Naive thymus-derived CD4-positive, alpha-beta T cell (primary cell): ENCODE data around the gene UNC13A. TPM values are rescaled to one million over a fixed set of nuclear protein-coding genes. Genes with fewer than 3 reads are reported as not detected.

ENCODE experiments used
- ATAC-seq: fragments of 150-1000 bp; cut with Tn5 transposase; 2 replicates; pipeline ENCODE4 v1.10.0; 2021; ENCODE audit warnings: mild to moderate bottlenecking, moderate library complexity
- CTCF ChIA-PET: fragments of 350-600 bp; sonication (Branson Sonifier 250); formaldehyde crosslinking; loops from one replicate; lab custom pipeline; 2021; ENCODE audit warnings: antibody characterized with exemption; lab: Charles Lee
- POLR2A ChIA-PET: fragments of 350-600 bp; sonication (Branson Sonifier 250); formaldehyde crosslinking; loops from one replicate; lab custom pipeline; 2021; ENCODE audit warnings: antibody characterized with exemption, inconsistent platforms; lab: Charles Lee
- DNase-seq, 9 donors: peaks; one replicate each; pipeline versions ENCODE4 v3.0.0 to v3.0.0-alpha.2; 2020 to 2022; ENCODE audit warnings: mixed read lengths in 1 of 9
- H3K27ac ChIP-seq: one replicate; pipeline ENCODE4 v1.7.0; 2013; ENCODE audit warnings: mild to moderate bottlenecking, low read depth, low read length, moderate library complexity
- H3K27me3 ChIP-seq, 2 donors: one replicate each; pipeline ENCODE4 v1.7.0; 2013; ENCODE audit warnings: low read length in 2 of 2, mild to moderate bottlenecking in 2 of 2, moderate library complexity in 2 of 2; ENCODE audit not compliant: control insufficient read depth in 2 of 2, insufficient read depth in 2 of 2
- H3K36me3 ChIP-seq, 3 experiments: 1 replicate in 2 of 3; 2 replicates in 1 of 3; pipeline ENCODE4 v1.7.0; 2013; ENCODE audit warnings: low read length in 3 of 3, mild to moderate bottlenecking in 3 of 3, moderate library complexity in 1 of 3; ENCODE audit not compliant: insufficient read depth in 3 of 3, control insufficient read depth in 2 of 3
- H3K4me1 ChIP-seq, 2 donors: one replicate each; pipeline ENCODE4 v1.7.0; 2013; ENCODE audit warnings: low read length in 2 of 2, mild to moderate bottlenecking in 2 of 2, moderate library complexity in 1 of 2; ENCODE audit not compliant: control insufficient read depth in 2 of 2, insufficient read depth in 2 of 2
- H3K4me3 ChIP-seq: 2 replicates; pipeline ENCODE4 v1.7.0; 2013; ENCODE audit warnings: mild to moderate bottlenecking, low read length
- H3K9me3 ChIP-seq, 3 experiments: 1 replicate in 2 of 3; 2 replicates in 1 of 3; pipeline ENCODE4 v1.7.0; 2013; ENCODE audit warnings: low read length in 3 of 3; ENCODE audit not compliant: control insufficient read depth in 2 of 3
- H3K27ac Mint-ChIP-seq, 9 donors: one replicate each; pipeline ENCODE4 v1.8.0; 2020 to 2022; ENCODE audit warnings: mixed read lengths in 9 of 9, mild to moderate bottlenecking in 8 of 9, moderate library complexity in 5 of 9, inconsistent platforms in 2 of 9
- H3K27me3 Mint-ChIP-seq, 5 donors: one replicate each; pipeline ENCODE4 v1.8.0; 2021 to 2022; ENCODE audit warnings: mixed read lengths in 5 of 5, mild to moderate bottlenecking in 1 of 5
- H3K36me3 Mint-ChIP-seq, 5 donors: one replicate each; pipeline ENCODE4 v1.8.0; 2020 to 2022; ENCODE audit warnings: mixed read lengths in 5 of 5, mild to moderate bottlenecking in 3 of 5, inconsistent platforms in 1 of 5
- H3K4me1 Mint-ChIP-seq, 7 donors: one replicate each; pipeline ENCODE4 v1.8.0; 2020 to 2022; ENCODE audit warnings: mixed read lengths in 7 of 7, mild to moderate bottlenecking in 3 of 7, inconsistent platforms in 1 of 7
- H3K4me3 Mint-ChIP-seq, 10 donors: one replicate each; pipeline ENCODE4 v1.8.0; 2020 to 2022; ENCODE audit warnings: mild to moderate bottlenecking in 10 of 10, mixed read lengths in 10 of 10, moderate library complexity in 6 of 10, inconsistent platforms in 2 of 10
- H3K9me3 Mint-ChIP-seq, 11 donors: one replicate each; pipeline ENCODE4 v1.8.0; 2020 to 2022; ENCODE audit warnings: mixed read lengths in 11 of 11, mild to moderate bottlenecking in 4 of 11, inconsistent platforms in 1 of 11, moderate library complexity in 1 of 11
- intact Hi-C, 2 donors: fragments of 100-400 bp; cut with micrococcal nuclease; formaldehyde crosslinking; loops; one replicate each; pipeline ENCODE4 v1.15.1; 2023
- polyA plus RNA-seq, 2 donors: library from polyadenylated mRNA; unstranded; fragments of 300-500 nt; fragmentation: Illumina TruSeq; gene quantifications; one replicate each; pipeline ENCODE4 v1.2.3, GENCODE V29; 2021
- total RNA-seq, 6 experiments: library from RNA in 5 of 6; stranded (reverse) in 5 of 6; gene quantifications; 1 replicate in 5 of 6; 2 replicates in 1 of 6; pipeline ENCODE4 v1.2.3 and lab custom pipeline; 2021 to 2026

Gene UNC13A
- total and polyA plus RNA-seq, 7 experiments from 2014 or later, result 0.02 to 0.30 (median 0.04) TPM; not detected in 1

GRCh38 chr19:17659996-17660395 is 28.2 kb downstream of the UNC13A start:
- no peaks in the 10 kb centered on the region for H3K4me1 ChIP-seq
- H3K36me3 ChIP-seq, result no peaks in the 10 kb centered on the region
- no peak overlapping the region for H3K27ac ChIP-seq
- Mint-ChIP-seq H3K4me1 (peaks cover 0 to 5% (median 0%) of the 10 kb centered on the region in 7 donors), H3K36me3 (peaks cover 0 to 6% (median 0%) of the 10 kb centered on the region in 5 donors), H3K4me3 (no peak overlapping the region), H3K27me3 (peaks cover 2 to 28% (median 18%) of the 10 kb centered on the region in 5 donors), H3K27ac (no peak overlapping the region), H3K9me3 (peaks cover 0 to 18% (median 8%) of the 10 kb centered on the region in 11 donors)
- ATAC-seq, result no peak
- H3K9me3 ChIP-seq, result peaks cover 0 to 11% (median 0%) of the 10 kb centered on the region in 3 experiments
- ChIA-PET CTCF (no interaction called here), POLR2A (no interaction called here)
- DNase-seq, result no peak
- intact Hi-C loops, result no loop called here
- no peak overlapping the region for H3K4me3 ChIP-seq
- no peaks in the 10 kb centered on the region for H3K27me3 ChIP-seq

- Histone ChIP-seq H3K36me3 (no peaks in the 10 kb centered on the region), H3K9me3 (no peaks in the 10 kb centered on the region), H3K27me3 (no peaks in the 10 kb centered on the region), H3K4me1 (no peaks in the 10 kb centered on the region), H3K27ac (no peak overlapping the region), H3K4me3 (no peak overlapping the region)
- no peak for DNase-seq
- Mint-ChIP-seq H3K36me3 (no peaks in the 10 kb centered on the region), H3K9me3 (peaks cover 0 to 7% (median 0%) of the 10 kb centered on the region in 11 donors), H3K4me1 (peaks cover 0 to 5% (median 0%) of the 10 kb centered on the region in 7 donors), H3K27ac (no peak overlapping the region), H3K4me3 (no peak overlapping the region), H3K27me3 (peaks cover 2 to 25% (median 12%) of the 10 kb centered on the region in 5 donors)
- POLR2A ChIA-PET, result no interaction called here
- CTCF ChIA-PET, result no interaction called here
- intact Hi-C loops, result no loop called here
- no peak for ATAC-seq
Observed at GRCh38 chr19:17658666-17659065, 29.5 kb downstream of the UNC13A start.

GRCh38 chr19:17658240-17658639 is 29.9 kb downstream of the UNC13A start:
- Mint-ChIP-seq H3K27ac (no peak overlapping the region), H3K36me3 (no peaks in the 10 kb centered on the region), H3K4me3 (no peak overlapping the region), H3K27me3 (peaks cover 2 to 21% (median 12%) of the 10 kb centered on the region in 5 donors), H3K9me3 (peaks cover 0 to 7% (median 0%) of the 10 kb centered on the region in 11 donors), H3K4me1 (peaks cover 0 to 5% (median 0%) of the 10 kb centered on the region in 7 donors)
- Histone ChIP-seq H3K9me3 (no peaks in the 10 kb centered on the region), H3K27me3 (no peaks in the 10 kb centered on the region), H3K27ac (no peak overlapping the region), H3K36me3 (no peaks in the 10 kb centered on the region), H3K4me1 (no peaks in the 10 kb centered on the region), H3K4me3 (no peak overlapping the region)
- intact Hi-C loops, result no loop called here
- ChIA-PET POLR2A (no interaction called here), CTCF (no interaction called here)
- no peak for ATAC-seq
- no peak for DNase-seq

- H3K4me3 ChIP-seq, result no peak overlapping the region
- intact Hi-C loops, result no loop called here
- no peak for DNase-seq
- ChIA-PET POLR2A (no interaction called here), CTCF (no interaction called here)
- no peak overlapping the region for H3K27ac ChIP-seq
- H3K9me3 Mint-ChIP-seq, result peaks cover 0 to 5% (median 0%) of the 10 kb centered on the region in 11 donors
- no peaks in the 10 kb centered on the region for H3K9me3 ChIP-seq
- peaks cover 4 to 20% (median 12%) of the 10 kb centered on the region in 5 donors for H3K27me3 Mint-ChIP-seq
- no peaks in the 10 kb centered on the region for H3K4me1 ChIP-seq
- no peaks in the 10 kb centered on the region for H3K27me3 ChIP-seq
- H3K27ac Mint-ChIP-seq, result no peak overlapping the region
- H3K36me3 ChIP-seq, result no peaks in the 10 kb centered on the region
- H3K36me3 Mint-ChIP-seq, result no peaks in the 10 kb centered on the region
- ATAC-seq, result no peak
- peaks cover 0 to 5% (median 0%) of the 10 kb centered on the region in 7 donors for H3K4me1 Mint-ChIP-seq
- H3K4me3 Mint-ChIP-seq, result no peak overlapping the region
Observed at GRCh38 chr19:17656970-17657369, 31.2 kb downstream of the UNC13A start.

GRCh38 chr19:17655751-17656472 is 32.2 kb downstream of the UNC13A start:
- Mint-ChIP-seq H3K9me3 (peaks cover 0 to 4% (median 0%) of the 10 kb centered on the region in 11 donors), H3K27ac (peak overlapping the region in 1 of 9 donors; percentile 14), H3K27me3 (peaks cover 4 to 18% (median 12%) of the 10 kb centered on the region in 5 donors), H3K36me3 (no peaks in the 10 kb centered on the region), H3K4me3 (no peak overlapping the region), H3K4me1 (peaks cover 0 to 5% (median 0%) of the 10 kb centered on the region in 7 donors)
- intact Hi-C loops, result no loop called here
- CTCF ChIA-PET, result interaction anchor here (0.7 kb wide), 1 partner anchor 1141 kb away, joined by 4 read pairs; no protein-coding TSS in a partner anchor
- Histone ChIP-seq H3K4me1 (no peaks in the 10 kb centered on the region), H3K27ac (no peak overlapping the region), H3K36me3 (no peaks in the 10 kb centered on the region), H3K9me3 (no peaks in the 10 kb centered on the region), H3K4me3 (no peak overlapping the region), H3K27me3 (no peaks in the 10 kb centered on the region)
- DNase-seq (no peak), ATAC-seq (no peak)
- POLR2A ChIA-PET, result no interaction called here

- no peak overlapping the region for H3K4me3 Mint-ChIP-seq
- POLR2A ChIA-PET, result no interaction called here
- Histone ChIP-seq H3K36me3 (no peaks in the 10 kb centered on the region), H3K4me1 (no peaks in the 10 kb centered on the region), H3K27ac (no peak overlapping the region), H3K9me3 (no peaks in the 10 kb centered on the region), H3K4me3 (no peak overlapping the region), H3K27me3 (no peaks in the 10 kb centered on the region)
- no peaks in the 10 kb centered on the region for H3K36me3 Mint-ChIP-seq
- no peak overlapping the region for H3K27ac Mint-ChIP-seq
- DNase-seq (no peak), ATAC-seq (no peak)
- intact Hi-C loops, result no loop called here
- peaks cover 0 to 5% (median 0%) of the 10 kb centered on the region in 7 donors for H3K4me1 Mint-ChIP-seq
- H3K27me3 Mint-ChIP-seq, result peaks cover 4 to 18% (median 12%) of the 10 kb centered on the region in 5 donors
- H3K9me3 Mint-ChIP-seq, result peaks cover 0 to 4% (median 0%) of the 10 kb centered on the region in 11 donors
- CTCF ChIA-PET, result no interaction called here
Observed at GRCh38 chr19:17654993-17655392, 33.2 kb downstream of the UNC13A start.

GRCh38 chr19:17652627-17653026 is 35.5 kb downstream of the UNC13A start:
- ATAC-seq, result no peak
- CTCF ChIA-PET, result no interaction called here
- no peak overlapping the region for H3K4me3 ChIP-seq
- H3K27ac ChIP-seq, result no peak overlapping the region
- POLR2A ChIA-PET, result no interaction called here
- DNase-seq, result no peak
- H3K4me3 Mint-ChIP-seq, result no peak overlapping the region
- no peaks in the 10 kb centered on the region for H3K4me1 ChIP-seq
- H3K36me3 Mint-ChIP-seq, result no peaks in the 10 kb centered on the region
- H3K27me3 ChIP-seq, result no peaks in the 10 kb centered on the region
- H3K4me1 Mint-ChIP-seq, result peaks cover 0 to 5% (median 0%) of the 10 kb centered on the region in 7 donors
- intact Hi-C loops, result no loop called here
- peaks cover 0 to 18% (median 5%) of the 10 kb centered on the region in 5 donors for H3K27me3 Mint-ChIP-seq
- H3K9me3 ChIP-seq, result no peaks in the 10 kb centered on the region
- H3K9me3 Mint-ChIP-seq, result peaks cover 0 to 1% (median 0%) of the 10 kb centered on the region in 11 donors
- no peak overlapping the region for H3K27ac Mint-ChIP-seq
- no peaks in the 10 kb centered on the region for H3K36me3 ChIP-seq
